Stimulated activated CD4-positive, alpha-beta T cell treated with anti-CD3 and anti-CD28 coated beads, Interleukin-2, amount 100 ng/mL, for 24 hours (primary cell): ENCODE measurements around the gene RHOT2.

Source experiments
- DNase-seq, 2 donors: peaks; one replicate each; pipeline ENCODE4 v3.0.0-alpha.2; 2020

The RHOT2 gene

GRCh38 chr16:632486-633335 lies 35.2 kb upstream of the RHOT2 start:
- no peak for DNase-seq

- DNase-seq: no peak
These were observed 34.4 kb upstream of the RHOT2 start for GRCh38 chr16:633336-634050.

GRCh38 chr16:634051-634670 lies 33.8 kb upstream of the RHOT2 start:
- DNase-seq: no peak

- no peak for DNase-seq
These were observed 32.9 kb upstream of the RHOT2 start for GRCh38 chr16:634996-635395.

GRCh38 chr16:635573-636205 lies 32.2 kb upstream of the RHOT2 start:
- DNase-seq: no peak

GRCh38 chr16:636206-637080 lies 31.5 kb upstream of the RHOT2 start, which contains the start of gene METTL26:
Gene METTL26 (minus strand): TSS chr16:636305. CDS start chr16:636290, 15 bp downstream.
- peak; percentile 94 for DNase-seq

- peak; percentile 88 to 90 for DNase-seq
These were observed 30.6 kb upstream of the RHOT2 start for GRCh38 chr16:637081-638018.

GRCh38 chr16:638034-638543 lies 29.8 kb upstream of the RHOT2 start:
- DNase-seq: no peak

- no peak for DNase-seq
These were observed 29.1 kb upstream of the RHOT2 start for GRCh38 chr16:638836-639235.

- DNase-seq: no peak
These were observed 27.3 kb upstream of the RHOT2 start for GRCh38 chr16:640614-641013.

- peak; percentile 71 to 88 for DNase-seq
These were observed 26.4 kb upstream of the RHOT2 start, which contains the start of gene MCRIP2 for GRCh38 chr16:641326-642188. Gene MCRIP2 (plus strand): TSS chr16:641828. CDS start chr16:641992, 164 bp downstream.

- peak; percentile 48 to 62 for DNase-seq
These were observed 25.5 kb upstream of the RHOT2 start for GRCh38 chr16:642189-643049.

- DNase-seq: no peak
These were observed 24.9 kb upstream of the RHOT2 start for GRCh38 chr16:643050-643368.

- DNase-seq: no peak
These were observed 23.4 kb upstream of the RHOT2 start for GRCh38 chr16:644556-644955.

- DNase-seq: no peak
These were observed 21.9 kb upstream of the RHOT2 start for GRCh38 chr16:645852-646678.

GRCh38 chr16:646679-647172 lies 21.2 kb upstream of the RHOT2 start:
- DNase-seq: no peak

GRCh38 chr16:647173-647902 lies 20.6 kb upstream of the RHOT2 start:
- no peak for DNase-seq
